ENCODE measurements around the gene IL13.

The IL13 gene

GRCh38 chr5:132655821-132656773 is 1.9 kb upstream of the IL13 start:
- in situ Hi-C loops (cut with MboI; ENCODE audit: low sequenced_read_pairs), result no loop called here

- in situ Hi-C loops (cut with MboI; ENCODE audit: low sequenced_read_pairs), result no loop called here
Observed at GRCh38 chr5:132656774-132657355, 1.1 kb upstream of the IL13 start.

DNA sequence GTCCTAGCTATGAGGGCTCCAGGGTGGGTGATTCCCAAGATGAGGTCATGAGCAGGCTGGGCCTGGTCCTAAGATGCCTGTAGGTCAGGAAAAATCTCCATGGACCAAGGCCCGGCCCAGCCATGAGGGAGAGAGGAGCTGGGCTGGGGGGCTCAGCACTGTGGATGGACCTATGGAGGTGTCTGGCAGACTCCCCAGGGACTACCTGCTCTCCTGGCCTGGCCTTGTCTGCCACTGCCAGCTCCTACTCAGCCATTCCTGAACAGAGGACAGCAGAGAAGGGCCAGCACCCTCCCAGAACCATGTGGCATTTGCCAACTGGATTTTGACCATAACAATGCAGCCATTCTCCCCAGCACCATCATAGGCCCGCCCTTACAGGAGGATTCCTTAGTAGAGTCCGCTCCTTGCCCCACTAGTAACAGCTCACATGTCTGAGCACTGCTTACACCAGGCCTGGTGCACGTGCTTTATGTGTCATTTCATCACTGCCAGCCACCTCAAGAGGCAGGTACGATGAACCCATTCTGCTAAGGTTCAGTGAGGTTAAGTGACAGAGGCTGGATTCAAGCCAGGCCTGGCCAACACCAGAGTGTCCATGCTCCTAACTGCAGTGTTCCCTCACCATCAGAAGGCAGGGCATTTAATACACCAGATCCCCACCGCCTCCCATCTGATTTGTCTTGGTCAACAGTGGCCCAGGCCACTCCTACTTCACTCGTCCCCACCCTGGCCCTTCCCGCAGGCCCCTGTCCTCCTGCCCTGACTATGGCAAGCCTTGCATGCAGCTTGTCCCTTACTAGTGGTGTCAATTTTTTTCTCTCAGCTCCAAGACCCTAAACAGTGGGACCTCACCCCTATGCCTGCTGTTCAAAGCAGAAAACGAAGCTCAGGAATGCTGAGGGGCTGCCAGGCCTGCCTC is 669 bp downstream of the IL13 start:
- in situ Hi-C loops (cut with MboI; ENCODE audit: low sequenced_read_pairs), result no loop called here

GRCh38 chr5:132659598-132660493 is 1.9 kb downstream of the IL13 start:
- in situ Hi-C loops (cut with MboI; ENCODE audit: low sequenced_read_pairs), result no loop called here

DNA sequence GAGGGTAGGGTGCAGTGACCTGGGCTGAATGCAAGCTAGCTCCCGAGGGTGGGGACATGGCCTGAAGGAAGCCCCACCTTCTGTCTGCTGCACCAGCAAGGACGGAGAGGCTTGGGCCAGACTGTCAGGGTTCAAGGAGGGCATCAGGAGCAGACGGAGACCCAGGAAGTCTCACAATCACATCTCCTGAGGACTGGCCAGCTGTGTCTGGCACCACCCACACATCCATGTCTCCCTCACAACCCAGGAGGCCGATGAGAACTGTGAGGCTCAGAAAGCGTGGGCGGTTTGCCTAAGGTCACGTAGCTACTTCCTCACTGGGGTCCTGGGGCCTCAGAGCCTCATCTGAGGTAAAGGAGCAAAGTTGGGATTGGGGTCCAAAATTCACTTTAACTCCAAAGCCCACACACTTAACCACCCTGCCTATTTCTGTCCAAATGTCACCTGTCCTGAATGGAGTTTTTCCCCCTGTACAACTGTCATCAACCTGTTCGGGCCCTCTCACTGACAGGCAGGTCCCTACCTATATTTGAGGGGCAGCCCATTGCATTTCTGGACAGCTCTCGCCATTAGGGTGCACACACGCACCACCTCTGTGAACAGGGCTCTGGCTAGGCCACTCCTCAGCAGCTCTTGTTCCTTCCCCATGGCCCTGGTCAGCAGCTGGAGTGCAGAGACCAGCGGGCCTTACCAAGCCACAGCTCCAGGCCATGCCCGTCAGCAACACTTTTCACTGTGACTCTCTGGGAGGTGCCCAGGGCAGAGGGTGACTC is 3.4 kb downstream of the IL13 start:
- in situ Hi-C loops (cut with MboI; ENCODE audit: low sequenced_read_pairs), result no loop called here

GRCh38 chr5:132662004-132662401 is 4.0 kb downstream of the IL13 start:
- in situ Hi-C loops (cut with MboI; ENCODE audit: low sequenced_read_pairs), result no loop called here

DNA sequence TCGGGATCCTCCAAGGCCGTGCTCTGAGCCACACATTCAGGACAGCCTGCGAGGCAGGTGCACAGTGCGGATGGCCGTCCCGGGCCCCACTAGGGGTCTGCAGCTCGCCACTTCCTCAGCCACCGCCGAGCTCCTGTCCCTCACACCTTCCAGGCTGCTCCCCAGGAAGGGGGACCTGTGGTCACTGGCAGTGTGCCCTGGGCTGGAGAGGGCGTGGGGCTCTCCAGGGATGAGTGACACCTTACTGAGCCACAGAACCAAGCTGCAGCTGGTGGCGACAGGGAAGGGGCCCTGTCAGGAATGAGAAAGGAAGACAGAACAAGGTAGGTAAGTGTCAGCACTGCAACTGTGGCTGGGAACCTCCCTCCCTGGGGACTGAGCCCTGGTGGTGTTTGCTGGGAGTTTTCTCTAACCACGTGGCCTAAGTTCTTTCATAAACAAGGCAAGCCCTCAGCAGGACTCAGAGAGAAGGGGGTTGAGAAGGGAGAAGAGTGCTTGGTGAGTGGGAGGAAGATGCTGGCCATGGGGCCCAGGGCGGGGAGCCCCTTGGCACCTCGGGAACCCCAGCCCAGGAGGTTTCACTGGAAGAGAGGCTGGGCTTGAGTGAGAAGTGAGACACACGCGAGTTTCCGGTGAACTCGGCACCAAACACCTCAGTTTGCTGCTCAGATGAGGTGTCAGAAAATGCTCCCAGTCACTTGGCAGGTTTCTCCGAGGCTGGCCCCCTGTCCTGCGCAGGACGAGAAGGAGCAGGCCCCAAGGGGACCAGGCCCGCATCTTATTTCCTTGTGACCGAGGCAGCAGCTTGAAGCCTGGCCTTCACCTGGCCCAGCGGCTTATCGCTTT is 5.2 kb downstream of the IL13 start:
- in situ Hi-C loops (cut with MboI; ENCODE audit: low sequenced_read_pairs), result no loop called here

GRCh38 chr5:132663771-132664695 is 6.1 kb downstream of the IL13 start:
- in situ Hi-C loops (cut with MboI; ENCODE audit: low sequenced_read_pairs), result no loop called here

GRCh38 chr5:132664696-132665209 is 6.8 kb downstream of the IL13 start:
- in situ Hi-C loops (cut with MboI; ENCODE audit: low sequenced_read_pairs), result no loop called here

DNA sequence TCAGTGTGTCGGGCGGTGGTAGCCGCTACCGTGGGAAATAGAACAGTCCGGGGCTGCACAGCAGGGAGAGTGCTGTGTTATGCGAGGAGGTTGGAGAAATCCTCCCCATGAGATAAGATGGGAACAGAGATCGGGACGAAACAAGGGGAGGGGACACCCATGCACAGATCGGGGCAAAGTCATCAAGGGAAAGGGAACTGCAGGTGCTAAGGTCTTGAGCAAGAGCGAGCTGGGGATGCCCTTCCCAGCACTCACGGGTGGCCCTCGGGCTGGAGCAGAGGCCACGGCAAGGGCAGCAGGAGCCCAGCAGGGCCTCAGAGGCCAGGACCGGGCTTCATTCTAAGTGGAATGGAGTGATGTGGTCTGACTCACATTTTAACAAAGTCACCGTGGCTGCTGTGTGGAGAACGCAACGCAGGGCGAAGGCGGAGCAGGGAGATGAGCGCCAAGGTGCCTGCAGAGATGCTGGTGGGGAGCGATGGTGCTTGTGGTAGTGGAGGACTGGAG is 7.7 kb downstream of the IL13 start:
- in situ Hi-C loops (cut with MboI; ENCODE audit: low sequenced_read_pairs), result no loop called here

GRCh38 chr5:132666310-132667123 is 8.5 kb downstream of the IL13 start:
- in situ Hi-C loops (cut with MboI; ENCODE audit: low sequenced_read_pairs), result no loop called here

- in situ Hi-C loops (cut with MboI; ENCODE audit: low sequenced_read_pairs), result no loop called here
Observed at GRCh38 chr5:132667309-132667708, 9.3 kb downstream of the IL13 start.

DNA sequence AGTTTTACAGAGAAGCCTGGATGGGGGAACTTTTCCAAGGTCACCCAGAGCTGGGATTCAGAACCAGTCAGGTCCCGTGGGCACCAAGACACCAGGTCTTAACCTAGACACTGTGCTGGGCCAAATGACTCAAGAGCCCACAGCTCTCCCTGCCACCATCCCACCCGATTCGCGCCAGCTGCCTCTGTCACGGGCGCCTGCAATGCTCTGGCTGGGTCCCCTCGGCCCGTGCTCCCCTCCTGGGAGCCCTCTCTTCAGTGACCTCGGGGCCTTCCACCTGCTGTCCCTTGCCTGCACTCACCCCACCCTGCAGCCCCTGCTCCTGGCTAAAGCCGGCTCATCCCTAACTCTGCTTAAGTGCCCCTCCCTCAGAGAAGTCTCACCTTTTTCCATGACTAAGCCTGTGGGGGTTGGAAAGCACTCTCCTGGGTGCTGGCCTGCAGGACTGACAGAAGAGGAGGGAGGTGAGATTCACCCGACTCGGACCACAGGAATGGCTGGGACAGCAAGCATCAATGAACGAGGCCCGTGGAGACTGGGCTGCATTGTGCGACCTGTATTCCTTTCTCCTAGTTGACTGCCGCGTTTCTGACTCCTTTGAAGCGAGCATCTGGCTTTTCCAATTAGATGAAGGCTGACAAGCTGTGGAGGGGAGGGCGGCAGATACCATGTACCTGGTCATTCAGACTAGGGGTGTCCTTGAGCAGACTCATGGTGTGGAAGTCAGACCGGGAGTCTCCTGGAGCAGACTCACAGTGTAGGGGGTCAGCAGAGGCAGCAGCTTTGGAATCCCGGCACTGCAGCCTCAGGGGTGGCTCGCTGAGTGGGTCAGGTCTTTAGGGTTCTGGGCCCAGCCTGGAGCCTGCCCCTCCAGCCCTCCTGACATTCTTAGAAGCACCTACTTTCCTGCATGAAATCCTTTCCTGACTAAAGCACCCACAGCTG is 10.1 kb downstream of the IL13 start:
- in situ Hi-C loops (cut with MboI; ENCODE audit: low sequenced_read_pairs), result no loop called here

GRCh38 chr5:132668706-132669454 is 10.9 kb downstream of the IL13 start:
- in situ Hi-C loops (cut with MboI; ENCODE audit: low sequenced_read_pairs), result no loop called here

GRCh38 chr5:132669455-132669820 is 11.5 kb downstream of the IL13 start:
- in situ Hi-C loops (cut with MboI; ENCODE audit: low sequenced_read_pairs), result no loop called here
